Measurements from ENCODE around the gene TOR1AIP2. TPM values are rescaled to one million over a fixed set of nuclear protein-coding genes. Genes with fewer than 3 reads are reported as not detected.

The TOR1AIP2 gene
- total RNA-seq, 1 donor from 2014 or later = 64.2 TPM

DNA sequence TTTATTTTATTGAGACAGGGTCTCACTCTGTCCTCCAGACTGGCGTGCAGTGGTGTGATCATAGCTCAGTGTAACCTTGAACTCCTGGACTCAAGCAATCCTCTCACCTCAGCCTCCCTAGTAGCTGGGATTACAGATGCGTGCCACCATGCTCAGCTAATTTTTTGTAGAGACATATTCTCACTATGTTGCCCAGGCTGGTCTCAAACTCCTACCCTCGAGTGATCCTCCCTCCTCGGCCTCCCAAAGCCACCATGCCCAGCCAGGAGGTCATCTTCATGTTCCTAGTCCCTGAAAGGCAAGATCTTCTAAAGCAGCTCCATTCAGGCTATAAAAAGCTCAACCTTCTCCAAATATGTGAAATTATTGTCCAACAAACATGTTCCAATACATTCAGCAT is 53.9 kb downstream of the TOR1AIP2 start:
- H3K36me3 ChIP-seq (ENCODE audit: control insufficient read depth, insufficient read depth, low read length) = no peaks in the 10 kb centered on the region
- no peak overlapping the region for H3K4me3 ChIP-seq (ENCODE audit: low read depth, low read length)
- FAIRE-seq (no peak), DNase-seq (ENCODE audit: low read depth) (no peak)
- TF ChIP-seq, protein P1, sequence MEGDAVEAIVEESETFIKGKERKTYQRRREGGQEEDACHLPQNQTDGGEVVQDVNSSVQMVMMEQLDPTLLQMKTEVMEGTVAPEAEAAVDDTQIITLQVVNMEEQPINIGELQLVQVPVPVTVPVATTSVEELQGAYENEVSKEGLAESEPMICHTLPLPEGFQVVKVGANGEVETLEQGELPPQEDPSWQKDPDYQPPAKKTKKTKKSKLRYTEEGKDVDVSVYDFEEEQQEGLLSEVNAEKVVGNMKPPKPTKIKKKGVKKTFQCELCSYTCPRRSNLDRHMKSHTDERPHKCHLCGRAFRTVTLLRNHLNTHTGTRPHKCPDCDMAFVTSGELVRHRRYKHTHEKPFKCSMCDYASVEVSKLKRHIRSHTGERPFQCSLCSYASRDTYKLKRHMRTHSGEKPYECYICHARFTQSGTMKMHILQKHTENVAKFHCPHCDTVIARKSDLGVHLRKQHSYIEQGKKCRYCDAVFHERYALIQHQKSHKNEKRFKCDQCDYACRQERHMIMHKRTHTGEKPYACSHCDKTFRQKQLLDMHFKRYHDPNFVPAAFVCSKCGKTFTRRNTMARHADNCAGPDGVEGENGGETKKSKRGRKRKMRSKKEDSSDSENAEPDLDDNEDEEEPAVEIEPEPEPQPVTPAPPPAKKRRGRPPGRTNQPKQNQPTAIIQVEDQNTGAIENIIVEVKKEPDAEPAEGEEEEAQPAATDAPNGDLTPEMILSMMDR (IDR thresholded peaks at IDR 0.05; ENCODE audit: insufficient read depth, low read length, severe bottlenecking) = no peak
- no peaks in the 10 kb centered on the region for H3K27me3 ChIP-seq (ENCODE audit: control insufficient read depth, insufficient read depth, low read length)

DNA sequence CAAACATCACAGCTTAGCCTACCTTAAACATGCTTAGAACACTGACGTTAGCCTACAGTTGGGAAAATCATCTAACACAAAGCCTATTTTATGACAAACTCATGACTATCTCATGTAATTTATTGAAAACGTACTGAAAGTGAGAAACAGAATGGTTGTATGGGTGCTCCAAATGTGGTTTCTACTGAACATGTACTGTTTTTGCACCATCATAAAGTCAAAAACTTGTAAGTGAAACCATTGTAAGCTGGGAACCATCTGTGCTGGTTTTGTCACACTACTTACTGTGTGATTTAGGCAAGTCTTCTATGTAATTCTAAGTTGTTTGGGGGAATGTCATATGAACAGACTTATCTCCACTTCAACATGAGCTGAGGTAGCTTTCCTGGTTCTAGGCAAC is 55.5 kb downstream of the TOR1AIP2 start:
- H3K36me3 ChIP-seq (ENCODE audit: control insufficient read depth, insufficient read depth, low read length) = no peaks in the 10 kb centered on the region
- H3K27me3 ChIP-seq (ENCODE audit: control insufficient read depth, insufficient read depth, low read length) = peaks cover 1% of the 10 kb centered on the region
- no peak overlapping the region for H3K4me3 ChIP-seq (ENCODE audit: low read depth, low read length)
- TF ChIP-seq, protein P1 (IDR thresholded peaks at IDR 0.05; ENCODE audit: insufficient read depth, low read length, severe bottlenecking) = no peak
- FAIRE-seq (no peak), DNase-seq (ENCODE audit: low read depth) (no peak)

- TF ChIP-seq, protein P1 (IDR thresholded peaks at IDR 0.05; ENCODE audit: insufficient read depth, low read length, severe bottlenecking) = no peak
- H3K36me3 ChIP-seq (ENCODE audit: control insufficient read depth, insufficient read depth, low read length) = no peaks in the 10 kb centered on the region
- DNase-seq (ENCODE audit: low read depth) = no peak
- H3K27me3 ChIP-seq (ENCODE audit: control insufficient read depth, insufficient read depth, low read length) = peaks cover 3% of the 10 kb centered on the region
- no peak for FAIRE-seq
- no peak overlapping the region for H3K4me3 ChIP-seq (ENCODE audit: low read depth, low read length)
Observed at GRCh38 chr1:179821524-179821923, 56.1 kb downstream of the TOR1AIP2 start.

DNA sequence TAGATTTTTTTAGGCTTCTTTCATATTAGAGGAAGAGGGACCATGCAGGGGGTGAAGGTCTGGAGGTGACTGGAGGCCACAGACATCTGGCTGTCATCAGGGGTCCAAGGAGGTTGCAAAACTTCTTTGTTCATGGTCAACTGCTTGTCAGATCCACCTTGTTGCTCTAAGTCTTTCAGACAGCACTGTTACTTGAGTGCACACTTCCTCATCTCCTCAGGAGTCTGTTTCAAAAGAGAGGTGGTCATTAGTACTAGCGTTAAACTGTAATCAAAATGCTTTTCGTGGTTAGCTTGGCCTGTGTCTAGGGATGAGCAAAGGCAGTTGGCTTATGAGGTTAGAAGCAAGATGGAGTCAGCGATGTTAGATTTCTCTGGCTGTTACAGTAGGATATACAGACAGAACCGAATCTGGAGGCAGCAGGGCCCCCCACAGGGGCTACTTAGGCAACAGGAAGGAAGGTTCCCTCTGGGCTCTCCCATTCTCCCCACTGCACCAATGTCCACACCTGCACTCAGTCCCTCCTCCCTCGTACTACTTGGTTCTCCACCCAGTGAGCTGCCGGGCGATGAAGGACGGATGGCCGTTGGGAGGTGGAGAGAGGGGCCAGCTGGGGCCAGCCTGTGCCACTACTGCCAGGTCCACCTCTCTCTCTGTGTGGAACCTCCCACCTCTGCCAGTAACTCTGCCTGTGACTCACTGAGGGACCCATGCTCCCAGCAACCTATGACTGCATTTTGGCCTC is 57.2 kb downstream of the TOR1AIP2 start:
- FAIRE-seq = peak; percentile 88
- peaks cover 3% of the 10 kb centered on the region for H3K27me3 ChIP-seq (ENCODE audit: control insufficient read depth, insufficient read depth, low read length)
- no peaks in the 10 kb centered on the region for H3K36me3 ChIP-seq (ENCODE audit: control insufficient read depth, insufficient read depth, low read length)
- no peak for DNase-seq (ENCODE audit: low read depth)
- H3K4me3 ChIP-seq (ENCODE audit: low read depth, low read length) = no peak overlapping the region
- TF ChIP-seq, protein P1 (IDR thresholded peaks at IDR 0.05; ENCODE audit: insufficient read depth, low read length, severe bottlenecking) = no peak

DNA sequence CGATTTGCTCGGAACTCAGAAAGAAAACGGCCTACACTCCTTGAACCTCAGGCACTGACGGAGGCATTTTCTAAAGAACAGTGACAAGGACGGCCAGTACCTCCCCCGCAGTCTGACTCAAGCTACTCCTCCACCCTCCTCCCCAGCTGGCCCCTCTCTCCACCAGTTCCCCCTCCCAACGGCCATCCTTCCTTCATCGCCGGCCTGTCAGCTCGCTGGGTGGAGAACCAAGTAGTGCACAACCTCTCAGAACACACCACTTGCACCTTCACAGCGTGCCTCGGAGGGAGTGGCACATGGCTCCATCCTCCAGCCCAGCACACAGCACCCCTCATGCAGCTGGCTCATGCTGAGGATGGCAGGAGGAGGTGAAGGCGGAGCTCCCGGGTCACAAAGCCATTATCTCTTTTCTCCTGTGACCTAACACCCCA is 58.8 kb downstream of the TOR1AIP2 start:
- Histone ChIP-seq H3K36me3 (ENCODE audit: control insufficient read depth, insufficient read depth, low read length) (no peaks in the 10 kb centered on the region), H3K27me3 (ENCODE audit: control insufficient read depth, insufficient read depth, low read length) (peaks cover 3% of the 10 kb centered on the region), H3K4me3 (ENCODE audit: low read depth, low read length) (no peak overlapping the region)
- no peak for FAIRE-seq
- no peak for DNase-seq (ENCODE audit: low read depth)
- TF ChIP-seq, protein P1 (IDR thresholded peaks at IDR 0.05; ENCODE audit: insufficient read depth, low read length, severe bottlenecking) = no peak

- Histone ChIP-seq H3K36me3 (ENCODE audit: control insufficient read depth, insufficient read depth, low read length) (no peaks in the 10 kb centered on the region), H3K27me3 (ENCODE audit: control insufficient read depth, insufficient read depth, low read length) (peaks cover 5% of the 10 kb centered on the region), H3K4me3 (ENCODE audit: low read depth, low read length) (no peak overlapping the region)
- TF ChIP-seq, protein P1 (IDR thresholded peaks at IDR 0.05; ENCODE audit: insufficient read depth, low read length, severe bottlenecking) = no peak
- DNase-seq (ENCODE audit: low read depth) (no peak), FAIRE-seq (no peak)
Observed at GRCh38 chr1:179818260-179818659, 59.3 kb downstream of the TOR1AIP2 start.
